Skeletal muscle satellite cell (primary cell): Measurements from ENCODE around the gene ITPR2.
"Not testable (repeated sequence)": the region's sequence is repeated elsewhere in the genome, so short reads cannot be mapped to it uniquely, and the experiment has no call there.

Experiments used
- H3K27me3 ChIP-seq: 2 replicates; pipeline ENCODE4 v1.7.0; 2013; ENCODE audit warnings: low read length; ENCODE audit not compliant: control insufficient read depth, insufficient read depth
- H3K36me3 ChIP-seq: 2 replicates; pipeline ENCODE4 v1.7.0; 2013; ENCODE audit warnings: mild to moderate bottlenecking, control low read depth, low read length; ENCODE audit not compliant: insufficient read depth
- H3K4me1 ChIP-seq: 2 replicates; pipeline ENCODE4 v1.7.0; 2013; ENCODE audit warnings: low read length; ENCODE audit not compliant: control insufficient read depth, insufficient read depth
- H3K4me2 ChIP-seq: 2 replicates; pipeline ENCODE4 v1.7.0; 2013; ENCODE audit warnings: mild to moderate bottlenecking, low read length
- H3K4me3 ChIP-seq: 2 replicates; pipeline ENCODE4 v1.7.0; 2013; ENCODE audit warnings: low read length
- H3K9ac ChIP-seq: 2 replicates; pipeline ENCODE4 v1.7.0; 2013; ENCODE audit warnings: mild to moderate bottlenecking, low read depth, low read length, moderate library complexity
- H3K9me3 ChIP-seq: replicated peaks from 2 replicates; pipeline ENCODE4 v1.7.0; 2013; ENCODE audit warnings: mild to moderate bottlenecking, control low read depth, low read length

ITPR2 gene

GRCh38 chr12:26331136-26331535 is 501.9 kb downstream of the ITPR2 start:
- no peaks in the 10 kb centered on the region for H3K36me3 ChIP-seq
- no peak overlapping the region for H3K9ac ChIP-seq
- H3K9me3 ChIP-seq = no peaks in the 10 kb centered on the region
- H3K4me2 ChIP-seq = no peak overlapping the region
- no peak overlapping the region for H3K4me3 ChIP-seq
- H3K4me1 ChIP-seq = no peaks in the 10 kb centered on the region
- H3K27me3 ChIP-seq = no peaks in the 10 kb centered on the region

DNA sequence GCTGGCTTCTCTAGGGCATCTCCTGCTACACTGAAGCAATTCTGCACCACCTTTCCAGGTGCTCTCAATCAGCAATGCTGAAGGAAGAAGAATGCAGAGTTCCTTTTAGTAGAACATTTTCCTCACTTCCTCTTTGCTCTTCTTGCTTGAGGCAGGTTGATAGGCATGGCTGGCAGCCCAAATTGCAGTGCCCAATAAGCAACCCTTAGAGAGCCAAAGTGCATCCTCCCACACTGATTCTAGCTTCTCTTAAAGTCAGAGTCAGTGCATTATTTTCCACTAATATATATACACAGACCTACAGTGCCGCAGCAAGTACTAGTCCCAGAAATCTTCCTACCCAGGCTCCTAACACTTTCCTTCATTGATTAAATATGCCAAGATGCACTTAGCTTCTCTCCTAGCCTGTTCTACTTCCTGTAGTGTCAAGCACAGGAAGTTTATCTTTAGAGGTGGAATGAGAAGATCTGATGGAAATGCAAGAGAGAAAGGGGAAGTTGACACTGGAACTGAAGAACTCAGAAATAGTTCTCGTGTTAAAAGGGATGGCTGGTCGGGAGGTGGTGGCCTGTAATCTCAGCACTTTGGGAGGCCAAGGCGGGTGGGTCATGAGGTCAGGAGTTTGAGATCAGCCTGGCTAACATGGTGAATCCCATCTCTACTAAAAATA is 504.9 kb downstream of the ITPR2 start:
- H3K9me3 ChIP-seq = no peaks in the 10 kb centered on the region
- H3K27me3 ChIP-seq = no peaks in the 10 kb centered on the region
- no peak overlapping the region for H3K4me3 ChIP-seq
- H3K9ac ChIP-seq = no peak overlapping the region
- H3K4me1 ChIP-seq = no peaks in the 10 kb centered on the region
- no peaks in the 10 kb centered on the region for H3K36me3 ChIP-seq
- H3K4me2 ChIP-seq = no peak overlapping the region

DNA sequence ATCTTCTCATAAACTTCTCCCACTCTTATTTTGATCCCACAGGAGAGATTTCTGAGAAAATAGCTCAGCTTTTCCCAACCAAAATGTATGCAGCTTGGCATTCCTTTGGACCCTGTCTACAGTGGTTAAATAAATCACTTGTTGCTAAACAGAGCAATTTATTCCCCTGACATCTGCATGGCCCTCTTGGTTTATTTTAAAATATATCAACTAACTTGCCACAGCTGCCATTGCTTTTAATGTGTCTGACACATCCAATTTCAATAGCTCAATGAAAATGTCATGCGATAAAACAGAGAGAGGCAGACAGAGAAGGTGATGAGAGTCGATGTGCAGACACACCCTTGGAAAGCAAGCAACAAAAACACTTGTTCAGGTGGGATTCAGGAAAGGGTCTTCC is 509.3 kb downstream of the ITPR2 start:
- H3K4me3 ChIP-seq = no peak overlapping the region
- H3K4me1 ChIP-seq = peaks cover 15% of the 10 kb centered on the region
- no peak overlapping the region for H3K4me2 ChIP-seq
- no peaks in the 10 kb centered on the region for H3K27me3 ChIP-seq
- H3K9me3 ChIP-seq = no peaks in the 10 kb centered on the region
- H3K36me3 ChIP-seq = no peaks in the 10 kb centered on the region
- no peak overlapping the region for H3K9ac ChIP-seq

GRCh38 chr12:26319511-26319910 is 513.5 kb downstream of the ITPR2 start:
- H3K9ac ChIP-seq = no peak overlapping the region

GRCh38 chr12:26318661-26319068 is 514.3 kb downstream of the ITPR2 start:
- Histone ChIP-seq H3K4me1 (peaks cover 29% of the 10 kb centered on the region), H3K9me3 (no peaks in the 10 kb centered on the region), H3K4me3 (no peak overlapping the region), H3K9ac (peak overlapping the region; percentile 61), H3K4me2 (peak overlapping the region; percentile 69), H3K27me3 (no peaks in the 10 kb centered on the region), H3K36me3 (no peaks in the 10 kb centered on the region)

More at GRCh38 chr12:26319511-26319910, 513.5 kb downstream of the ITPR2 start:
- Histone ChIP-seq H3K4me3 (no peak overlapping the region), H3K36me3 (no peaks in the 10 kb centered on the region), H3K9me3 (no peaks in the 10 kb centered on the region), H3K27me3 (no peaks in the 10 kb centered on the region), H3K4me2 (no peak overlapping the region), H3K4me1 (peaks cover 29% of the 10 kb centered on the region)

DNA sequence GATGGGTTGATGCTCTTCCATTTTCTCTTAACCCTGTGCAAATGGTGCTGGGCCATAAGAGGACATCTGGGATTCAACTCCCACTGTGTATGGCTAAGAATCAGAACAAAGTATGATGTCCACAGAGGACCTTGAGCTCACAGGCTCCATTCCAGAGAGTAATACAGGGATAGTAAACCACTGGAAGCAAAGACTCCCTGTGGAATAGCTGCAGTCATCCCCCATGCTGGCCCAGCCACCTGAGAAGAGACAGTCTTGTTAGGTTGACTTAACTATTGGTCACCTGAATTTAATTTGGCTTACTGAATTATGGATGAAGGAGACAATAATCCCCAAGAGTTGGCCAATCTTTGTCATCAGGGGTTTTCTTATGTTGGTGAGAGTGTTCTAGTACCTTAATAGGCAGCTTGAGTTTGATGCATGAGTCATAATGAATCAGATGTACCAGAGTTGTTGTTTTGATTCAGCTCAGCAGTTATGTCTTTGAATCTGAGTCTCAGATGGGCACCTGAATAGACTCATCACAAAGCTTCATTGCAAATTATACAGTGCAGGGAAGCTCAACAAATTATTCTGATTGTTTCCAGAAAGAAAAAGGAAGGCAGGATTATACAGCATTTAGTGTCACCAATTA is 514.9 kb downstream of the ITPR2 start:
- H3K9me3 ChIP-seq = no peaks in the 10 kb centered on the region
- no peak overlapping the region for H3K4me3 ChIP-seq
- H3K9ac ChIP-seq = peak overlapping the region; percentile 61
- peaks cover 29% of the 10 kb centered on the region for H3K4me1 ChIP-seq
- H3K4me2 ChIP-seq = peak overlapping the region; percentile 69
- no peaks in the 10 kb centered on the region for H3K27me3 ChIP-seq
- H3K36me3 ChIP-seq = no peaks in the 10 kb centered on the region

DNA sequence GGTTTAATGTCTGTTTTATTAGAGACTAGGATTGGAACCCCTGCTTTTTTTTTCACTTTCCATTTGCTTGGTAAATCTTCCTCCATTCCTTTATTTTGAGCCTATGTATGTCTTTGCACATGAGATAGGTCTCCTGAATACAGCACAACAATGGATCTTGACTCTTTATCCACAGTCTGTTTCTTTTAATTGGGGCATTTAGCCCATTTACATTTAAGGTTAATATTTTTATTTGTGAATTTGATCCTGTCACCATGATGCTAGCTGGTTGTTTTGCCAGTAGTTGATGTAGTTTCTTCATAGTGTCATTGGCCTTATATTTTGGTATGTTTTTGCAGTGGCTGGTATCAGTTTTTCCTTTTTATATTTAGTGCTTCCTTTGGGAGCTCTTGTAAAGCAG is 518.9 kb downstream of the ITPR2 start:
- H3K9ac ChIP-seq, H3K36me3 ChIP-seq, H3K4me3 ChIP-seq, H3K9me3 ChIP-seq, H3K27me3 ChIP-seq, H3K4me2 ChIP-seq: not testable (repeated sequence)
- peaks cover 18% of the 10 kb centered on the region for H3K4me1 ChIP-seq

DNA sequence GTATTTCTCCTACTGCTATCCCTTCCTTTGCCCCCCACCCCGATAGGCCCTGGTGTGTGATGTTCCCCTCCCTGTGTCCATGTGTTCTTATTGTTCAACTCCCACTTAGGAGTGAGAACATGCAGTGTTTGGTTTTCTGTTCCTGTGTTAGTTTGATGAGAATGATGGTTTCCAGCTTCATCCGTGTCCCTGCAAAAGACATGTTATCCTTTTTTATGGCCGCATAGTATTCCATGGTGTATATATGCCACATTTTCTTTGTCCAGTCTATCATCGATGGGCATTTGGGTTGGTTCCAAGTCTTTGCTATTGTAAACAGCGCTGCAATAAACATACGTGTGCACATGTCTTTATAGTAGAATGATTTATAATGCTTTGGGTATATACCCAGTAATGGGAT is 522.5 kb downstream of the ITPR2 start:
- H3K9me3 ChIP-seq, H3K4me3 ChIP-seq, H3K36me3 ChIP-seq, H3K4me2 ChIP-seq, H3K27me3 ChIP-seq, H3K4me1 ChIP-seq, H3K9ac ChIP-seq: not testable (repeated sequence)

DNA sequence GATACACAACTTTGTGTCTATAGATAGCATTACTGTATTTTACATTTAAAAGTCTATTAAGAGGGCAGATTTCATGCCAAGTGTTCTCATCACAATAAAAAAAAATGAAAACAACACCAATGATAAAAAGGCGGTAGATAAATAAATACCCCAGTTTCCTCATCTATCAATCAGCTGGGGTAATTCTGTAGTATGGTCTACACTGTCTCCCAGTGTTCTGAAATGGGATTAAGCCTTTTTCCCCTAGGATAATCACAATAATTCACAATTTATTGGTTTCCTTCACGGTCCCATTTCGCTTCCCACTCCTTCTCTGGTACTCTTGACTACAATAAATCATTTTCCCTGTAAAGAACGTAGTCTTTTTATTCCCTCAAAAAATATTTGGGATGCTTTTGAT is 523.4 kb downstream of the ITPR2 start:
- no peak overlapping the region for H3K4me3 ChIP-seq
- H3K4me2 ChIP-seq = no peak overlapping the region

DNA sequence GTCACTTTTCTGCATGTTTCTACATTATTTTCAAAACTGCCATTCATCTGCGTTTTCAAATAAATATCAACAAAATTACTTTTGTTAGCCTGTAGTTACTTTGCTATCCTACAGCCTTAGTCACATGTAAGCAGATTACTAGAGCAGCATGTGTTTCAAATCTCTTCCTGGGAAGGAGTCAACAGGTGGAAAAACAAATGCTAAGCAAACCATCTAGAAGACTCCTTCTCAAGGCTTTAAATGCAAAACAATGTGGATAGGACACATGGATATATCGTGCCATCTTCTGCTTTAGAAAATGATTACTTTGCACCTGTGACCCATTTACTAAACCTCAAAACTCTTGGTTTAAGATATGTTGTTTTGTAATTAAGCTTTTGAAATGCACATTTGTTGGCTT is 528.7 kb downstream of the ITPR2 start:
- Histone ChIP-seq H3K27me3 (no peaks in the 10 kb centered on the region), H3K4me3 (no peak overlapping the region)

More for the DNA sequence above, 523.4 kb downstream of the ITPR2 start:
- Histone ChIP-seq H3K27me3 (no peaks in the 10 kb centered on the region), H3K36me3 (no peaks in the 10 kb centered on the region), H3K9ac (no peak overlapping the region), H3K9me3 (no peaks in the 10 kb centered on the region), H3K4me1 (no peaks in the 10 kb centered on the region)

DNA sequence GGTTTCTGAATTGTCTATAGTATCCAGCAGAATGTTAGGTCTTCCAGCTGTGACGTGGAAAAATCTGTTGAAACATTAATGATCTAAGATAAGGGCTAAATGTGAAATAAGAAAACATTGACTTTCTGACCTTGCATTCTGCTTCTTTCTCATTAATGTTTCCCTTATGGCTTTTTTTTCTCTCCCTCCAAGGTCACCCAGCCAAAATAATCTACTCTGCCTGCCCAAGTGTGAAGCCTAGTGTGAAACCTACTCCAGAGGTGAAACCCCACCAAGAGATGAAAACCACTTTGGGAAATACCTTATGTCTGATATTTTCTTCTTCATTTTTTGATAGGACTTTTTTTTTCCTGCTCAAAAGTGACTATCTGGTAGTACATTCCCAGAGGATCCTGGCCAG is 529.6 kb downstream of the ITPR2 start:
- H3K9ac ChIP-seq = no peak overlapping the region
- H3K4me2 ChIP-seq = no peak overlapping the region
- H3K27me3 ChIP-seq = no peaks in the 10 kb centered on the region
- no peak overlapping the region for H3K4me3 ChIP-seq
- no peaks in the 10 kb centered on the region for H3K36me3 ChIP-seq
- peaks cover 9% of the 10 kb centered on the region for H3K4me1 ChIP-seq
- H3K9me3 ChIP-seq = no peaks in the 10 kb centered on the region

More for the DNA sequence above, 528.7 kb downstream of the ITPR2 start:
- H3K9me3 ChIP-seq = no peaks in the 10 kb centered on the region
- H3K4me2 ChIP-seq = no peak overlapping the region
- H3K9ac ChIP-seq = no peak overlapping the region
- H3K4me1 ChIP-seq = peaks cover 4% of the 10 kb centered on the region
- H3K36me3 ChIP-seq = no peaks in the 10 kb centered on the region

DNA sequence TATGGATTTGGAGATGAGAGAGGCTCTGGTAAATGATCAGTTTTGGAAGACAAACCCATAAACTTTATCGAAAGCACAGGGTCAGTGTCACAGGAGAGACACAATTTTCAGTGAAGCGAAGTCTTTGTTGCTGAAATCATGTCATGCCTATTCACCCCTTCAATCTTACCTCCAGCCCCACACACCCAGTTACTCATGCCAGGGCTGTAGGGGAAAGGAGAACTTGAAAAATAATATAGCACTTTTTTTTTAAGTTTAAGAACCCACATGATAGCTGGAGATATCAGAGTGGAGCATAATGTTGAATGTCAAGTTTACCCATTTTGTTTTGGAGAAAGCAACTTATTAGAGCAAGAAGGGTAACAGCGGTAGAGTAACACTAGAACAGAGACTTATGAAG is 530.2 kb downstream of the ITPR2 start:
- Histone ChIP-seq H3K4me1 (peaks cover 12% of the 10 kb centered on the region), H3K4me3 (no peak overlapping the region), H3K9me3 (no peaks in the 10 kb centered on the region), H3K4me2 (no peak overlapping the region), H3K9ac (no peak overlapping the region), H3K36me3 (no peaks in the 10 kb centered on the region), H3K27me3 (no peaks in the 10 kb centered on the region)
